CD4-positive, alpha-beta T cell (primary cell): ENCODE data around the gene VPS52. TPM values are rescaled to one million over a fixed set of nuclear protein-coding genes. Genes with fewer than 3 reads are reported as not detected.

Experiments used
- ATAC-seq: fragments of 200-7000 bp; cut with Tn5 transposase; one replicate; pipeline ENCODE4 v1.10.0; 2022; ENCODE audit warnings: mild to moderate bottlenecking; ENCODE audit not compliant: poor library complexity
- CTCF ChIA-PET: fragments of 350-600 bp; sonication (Branson Sonifier 250); formaldehyde crosslinking; loops from one replicate; lab custom pipeline; 2021; ENCODE audit warnings: antibody characterized with exemption, inconsistent platforms; lab: Charles Lee
- POLR2A ChIA-PET: fragments of 350-600 bp; sonication (Branson Sonifier 250); formaldehyde crosslinking; loops from one replicate; lab custom pipeline; 2021; ENCODE audit warnings: antibody characterized with exemption, inconsistent platforms; lab: Charles Lee
- DNase-seq, 14 experiments: peaks; one replicate each; pipeline ENCODE4 v3.0.0-alpha.2; 2013 to 2020; ENCODE audit warnings: mixed read lengths in 2 of 14
- H3K27ac ChIP-seq, 2 donors: one replicate each; pipeline versions ENCODE4 v1.5.1 to v1.7.0; 2013; ENCODE audit warnings: low read length in 2 of 2, low read depth in 1 of 2, mild to moderate bottlenecking in 1 of 2
- H3K27me3 ChIP-seq, 2 experiments: 1 replicate in 1 of 2; 2 replicates in 1 of 2; pipeline versions ENCODE4 v1.6.1 to v1.7.0; 2013; ENCODE audit warnings: low read length in 2 of 2, control low read depth in 1 of 2, mild to moderate bottlenecking in 1 of 2, moderate library complexity in 1 of 2; ENCODE audit not compliant: insufficient read depth in 2 of 2, control insufficient read depth in 1 of 2
- H3K36me3 ChIP-seq: one replicate; pipeline ENCODE4 v1.6.1; 2013; ENCODE audit warnings: low read length, control low read depth; ENCODE audit not compliant: insufficient read depth
- H3K4me1 ChIP-seq: one replicate; pipeline ENCODE4 v1.6.1; 2013; ENCODE audit warnings: low read length, control low read depth; ENCODE audit not compliant: insufficient read depth
- H3K4me3 ChIP-seq: one replicate; pipeline ENCODE4 v1.5.1; 2013; ENCODE audit warnings: mild to moderate bottlenecking, low read length, moderate library complexity
- H3K9me3 ChIP-seq, 2 experiments: 1 replicate in 1 of 2; 2 replicates in 1 of 2; pipeline versions ENCODE4 v1.6.1 to v1.7.0; 2013; ENCODE audit warnings: low read length in 2 of 2, mild to moderate bottlenecking in 2 of 2, control low read depth in 1 of 2, moderate library complexity in 1 of 2; ENCODE audit not compliant: control insufficient read depth in 1 of 2, insufficient read depth in 1 of 2
- H3K27ac Mint-ChIP-seq: one replicate; pipeline ENCODE4 v1.8.0; 2020; ENCODE audit warnings: mixed read lengths
- H3K27me3 Mint-ChIP-seq: one replicate; pipeline ENCODE4 v1.8.0; 2021; ENCODE audit warnings: mixed read lengths
- H3K36me3 Mint-ChIP-seq: one replicate; pipeline ENCODE4 v1.8.0; 2021; ENCODE audit warnings: low read depth, mixed read lengths
- H3K4me1 Mint-ChIP-seq: one replicate; pipeline ENCODE4 v1.8.0; 2021; ENCODE audit warnings: low read depth, mixed read lengths
- H3K4me3 Mint-ChIP-seq: one replicate; pipeline ENCODE4 v1.8.0; 2020; ENCODE audit warnings: mild to moderate bottlenecking, mixed read lengths
- H3K9me3 Mint-ChIP-seq: one replicate; pipeline ENCODE4 v1.8.0; 2020; ENCODE audit warnings: mixed read lengths
- intact Hi-C, 2 experiments: fragments of 100-400 bp; cut with DNase I in 1 of 2; cut with micrococcal nuclease in 1 of 2; formaldehyde crosslinking; loops; one replicate each; pipeline versions ENCODE4 v1.15.1 to v1.9.0; 2023 to 2025; cut with DNase I, micrococcal nuclease
- total RNA-seq, 174 experiments: library from RNA in 2 of 174; stranded (reverse) in 2 of 174; gene quantifications; one replicate each; pipeline ENCODE4 v1.2.3 and lab custom pipeline; 2021 to 2026
- TF ChIP-seq, protein P1 (sequence below): fragments of 200-600 bp; IDR thresholded peaks from one replicate; pipeline ENCODE4 v1.8.0; 2022; ENCODE audit warnings: antibody characterized with exemption, mild to moderate bottlenecking

VPS52 gene
- total RNA-seq, 2 experiments from 2014 or later: 67.9 TPM

DNA sequence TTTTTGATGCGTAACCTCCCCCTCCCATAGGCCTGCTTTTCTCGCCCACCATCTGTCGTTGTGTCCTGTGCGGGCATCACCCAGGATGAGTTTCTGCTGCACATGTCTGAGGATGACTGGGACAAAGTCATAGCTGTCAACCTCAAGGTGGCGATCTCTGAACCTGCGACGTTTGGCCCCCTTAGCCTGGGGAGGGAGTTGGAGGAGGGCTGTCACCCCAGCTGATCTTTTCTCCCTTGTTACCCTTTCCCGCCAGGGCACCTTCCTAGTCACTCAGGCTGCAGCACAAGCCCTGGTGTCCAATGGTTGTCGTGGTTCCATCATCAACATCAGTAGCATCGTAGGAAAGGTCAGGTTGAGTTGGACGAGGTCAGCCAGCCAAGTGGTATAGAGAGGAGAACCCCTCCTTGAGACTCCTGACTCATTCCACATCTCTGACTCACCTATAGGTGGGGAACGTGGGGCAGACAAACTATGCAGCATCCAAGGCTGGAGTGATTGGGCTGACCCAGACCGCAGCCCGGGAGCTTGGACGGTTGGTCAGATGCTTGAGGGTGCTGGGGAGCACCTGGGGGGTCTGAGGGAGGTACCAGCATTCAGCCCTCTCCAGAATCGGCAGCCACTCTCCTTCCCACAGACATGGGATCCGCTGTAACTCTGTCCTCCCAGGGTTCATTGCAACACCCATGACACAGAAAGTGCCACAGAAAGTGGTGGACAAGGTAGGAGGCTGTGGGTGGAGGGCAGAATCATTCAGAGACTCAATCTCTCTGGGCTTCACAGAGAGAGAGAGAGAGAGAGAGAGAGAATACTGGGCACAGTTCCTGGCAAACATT, 66.3 kb downstream of the VPS52 start:
- Mint-ChIP-seq H3K4me3 (peak overlapping the region; percentile 90), H3K27ac (peak overlapping the region; percentile 80), H3K4me1 (peaks cover 72% of the 10 kb centered on the region), H3K9me3 (no peaks in the 10 kb centered on the region), H3K36me3 (peaks cover 63% of the 10 kb centered on the region), H3K27me3 (no peaks in the 10 kb centered on the region)
- Histone ChIP-seq H3K27ac (peak overlapping the region; percentile 56 to 65), H3K27me3 (no peaks in the 10 kb centered on the region), H3K9me3 (no peaks in the 10 kb centered on the region), H3K4me1 (peaks cover 66% of the 10 kb centered on the region), H3K4me3 (peak overlapping the region; percentile 90), H3K36me3 (peaks cover 33% of the 10 kb centered on the region)
- CTCF ChIA-PET: interaction anchor here (0.6 to 3.1 kb wide), 4 partner anchors 43 to 470 kb away, joined by 3 to 11 read pairs (median 3); no protein-coding TSS in a partner anchor
- TF ChIP-seq, protein P1, sequence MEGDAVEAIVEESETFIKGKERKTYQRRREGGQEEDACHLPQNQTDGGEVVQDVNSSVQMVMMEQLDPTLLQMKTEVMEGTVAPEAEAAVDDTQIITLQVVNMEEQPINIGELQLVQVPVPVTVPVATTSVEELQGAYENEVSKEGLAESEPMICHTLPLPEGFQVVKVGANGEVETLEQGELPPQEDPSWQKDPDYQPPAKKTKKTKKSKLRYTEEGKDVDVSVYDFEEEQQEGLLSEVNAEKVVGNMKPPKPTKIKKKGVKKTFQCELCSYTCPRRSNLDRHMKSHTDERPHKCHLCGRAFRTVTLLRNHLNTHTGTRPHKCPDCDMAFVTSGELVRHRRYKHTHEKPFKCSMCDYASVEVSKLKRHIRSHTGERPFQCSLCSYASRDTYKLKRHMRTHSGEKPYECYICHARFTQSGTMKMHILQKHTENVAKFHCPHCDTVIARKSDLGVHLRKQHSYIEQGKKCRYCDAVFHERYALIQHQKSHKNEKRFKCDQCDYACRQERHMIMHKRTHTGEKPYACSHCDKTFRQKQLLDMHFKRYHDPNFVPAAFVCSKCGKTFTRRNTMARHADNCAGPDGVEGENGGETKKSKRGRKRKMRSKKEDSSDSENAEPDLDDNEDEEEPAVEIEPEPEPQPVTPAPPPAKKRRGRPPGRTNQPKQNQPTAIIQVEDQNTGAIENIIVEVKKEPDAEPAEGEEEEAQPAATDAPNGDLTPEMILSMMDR: no peak
- POLR2A ChIA-PET: interaction anchor here (1.4 to 1.7 kb wide), 2 partner anchors 44 to 233 kb away, joined by 5 to 18 read pairs; no protein-coding TSS in a partner anchor
- intact Hi-C loops: loop anchor here (10.0 kb wide), 3 partner anchors 361 to 1541 kb away; partner anchors contain the start of genes C6orf47 (in 1 of the 2), CSNK2B (in 1 of the 2), FKBPL (in 1 of the 2) and GPANK1 (in 1 of the 2)
- DNase-seq (peak in 2 of 14 experiments; percentile 19 to 58), ATAC-seq (no peak)

GRCh38 chr6:33204415-33205190, 67.1 kb downstream of the VPS52 start, which contains the start of gene HSD17B8:
HSD17B8 (plus strand) TSS chr6:33204655; CDS start chr6:33204669, 14 bp downstream.
- peak within 1 kb of the TSS; percentile 80 for H3K27ac Mint-ChIP-seq
- TF ChIP-seq, protein P1: no peak
- peak; percentile 56 for ATAC-seq
- Histone ChIP-seq H3K27ac (peak within 1 kb of the TSS; percentile 56 to 65), H3K4me3 (peak within 1 kb of the TSS; percentile 90), H3K36me3 (peaks cover 28% of the 10 kb centered on the region), H3K27me3 (no peaks in the 10 kb centered on the region), H3K9me3 (no peaks in the 10 kb centered on the region), H3K4me1 (peaks cover 64% of the 10 kb centered on the region)
- H3K4me3 Mint-ChIP-seq: peak within 1 kb of the TSS; percentile 90
- peak; percentile 70 to 94 (median 86) for DNase-seq
- intact Hi-C loops: loop anchor here (5.0 to 10.0 kb wide), 5 partner anchors 188 to 1540 kb away; partner anchors contain the start of genes C6orf47 (in 1 of the 2), CSNK2B (in 1 of the 2), FKBPL (in 1 of the 2) and GPANK1 (in 1 of the 2)
- no peaks in the 10 kb centered on the region for H3K9me3 Mint-ChIP-seq
- no peaks in the 10 kb centered on the region for H3K27me3 Mint-ChIP-seq
- H3K36me3 Mint-ChIP-seq: peaks cover 60% of the 10 kb centered on the region
- CTCF ChIA-PET: interaction anchor here (1.0 to 3.1 kb wide), 3 partner anchors 44 to 95 kb away, joined by 3 to 11 read pairs (median 3); no protein-coding TSS in a partner anchor
- POLR2A ChIA-PET: interaction anchor here (0.6 to 1.7 kb wide), 4 partner anchors 21 to 233 kb away, joined by 3 to 18 read pairs (median 4); partner anchors contain the start of genes RPS18 and VPS52
- peaks cover 71% of the 10 kb centered on the region for H3K4me1 Mint-ChIP-seq

GRCh38 chr6:33204165-33204414, 67.6 kb downstream of the VPS52 start:
- DNase-seq (no peak), ATAC-seq (no peak)
- H3K36me3 Mint-ChIP-seq: peaks cover 60% of the 10 kb centered on the region
- intact Hi-C loops: loop anchor here (5.0 to 10.0 kb wide), 5 partner anchors 188 to 1539 kb away; partner anchors contain the start of genes C6orf47 (in 1 of the 2), CSNK2B (in 1 of the 2), FKBPL (in 1 of the 2) and GPANK1 (in 1 of the 2)
- POLR2A ChIA-PET: interaction anchor here (0.6 to 1.7 kb wide), 4 partner anchors 20 to 232 kb away, joined by 3 to 18 read pairs (median 4); partner anchors contain the start of genes RPS18 and VPS52
- TF ChIP-seq, protein P1: no peak
- H3K4me3 ChIP-seq: peak overlapping the region; percentile 90
- peak overlapping the region; percentile 80 for H3K27ac Mint-ChIP-seq
- H3K4me1 Mint-ChIP-seq: peaks cover 71% of the 10 kb centered on the region
- CTCF ChIA-PET: interaction anchor here (3.1 kb wide), 1 partner anchor 44 kb away, joined by 11 read pairs; no protein-coding TSS in a partner anchor
- H3K27me3 Mint-ChIP-seq: no peaks in the 10 kb centered on the region
- peaks cover 66% of the 10 kb centered on the region for H3K4me1 ChIP-seq
- no peaks in the 10 kb centered on the region for H3K9me3 ChIP-seq
- H3K36me3 ChIP-seq: peaks cover 26% of the 10 kb centered on the region
- H3K9me3 Mint-ChIP-seq: no peaks in the 10 kb centered on the region
- no peaks in the 10 kb centered on the region for H3K27me3 ChIP-seq
- H3K27ac ChIP-seq: peak overlapping the region; percentile 7 to 65
- peak overlapping the region; percentile 90 for H3K4me3 Mint-ChIP-seq
